Measurements from ENCODE around the gene TEKTIP1.
A peak's percentile ranks its signal among the peaks of the same experiment; 100 is the strongest.
"Not testable (repeated sequence)": the region's sequence is repeated elsewhere in the genome, so short reads cannot be mapped to it uniquely, and the experiment has no call there.

TEKTIP1 gene

GRCh38 chr19:3557461-3558248, 18.7 kb downstream of the TEKTIP1 start, which contains the start of gene MFSD12:
Gene MFSD12, minus strand, starts transcription at chr19:3557586. Its CDS starts 183 bp downstream, at chr19:3557403.
- peak; percentile 93 for DNase-seq (ENCODE audit: low spot score)

- no peak for DNase-seq (ENCODE audit: low spot score)
These were observed 24.9 kb downstream of the TEKTIP1 start for GRCh38 chr19:3563709-3564524.

- DNase-seq (ENCODE audit: low spot score), result no peak
These were observed 26.2 kb downstream of the TEKTIP1 start for GRCh38 chr19:3565139-3565538.

- not testable (repeated sequence) for DNase-seq (ENCODE audit: low spot score)
These were observed 31.1 kb downstream of the TEKTIP1 start for GRCh38 chr19:3570042-3570441.

GRCh38 chr19:3570606-3571011, 31.6 kb downstream of the TEKTIP1 start:
- DNase-seq (ENCODE audit: low spot score), result no peak

GRCh38 chr19:3572132-3572854, 33.3 kb downstream of the TEKTIP1 start:
- DNase-seq (ENCODE audit: low spot score), result peak; percentile 99

GRCh38 chr19:3572855-3573161, 33.8 kb downstream of the TEKTIP1 start, which contains the start of gene HMG20B:
Gene HMG20B, plus strand, starts transcription at chr19:3572944. Its CDS starts 366 bp downstream, at chr19:3573310.
- no peak for DNase-seq (ENCODE audit: low spot score)

GRCh38 chr19:3573162-3573857, 34.3 kb downstream of the TEKTIP1 start:
- no peak for DNase-seq (ENCODE audit: low spot score)

- peak; percentile 98 for DNase-seq (ENCODE audit: low spot score)
These were observed 35.1 kb downstream of the TEKTIP1 start for GRCh38 chr19:3573858-3574637.

- peak; percentile 75 for DNase-seq (ENCODE audit: low spot score)
These were observed 36.3 kb downstream of the TEKTIP1 start for GRCh38 chr19:3575260-3575741.

- no peak for DNase-seq (ENCODE audit: low spot score)
These were observed 37.1 kb downstream of the TEKTIP1 start for GRCh38 chr19:3575949-3576673.

GRCh38 chr19:3576696-3577443, 37.9 kb downstream of the TEKTIP1 start:
- no peak for DNase-seq (ENCODE audit: low spot score)

- DNase-seq (ENCODE audit: low spot score), result no peak
These were observed 38.9 kb downstream of the TEKTIP1 start for GRCh38 chr19:3577723-3578344.

- DNase-seq (ENCODE audit: low spot score), result no peak
These were observed 39.4 kb downstream of the TEKTIP1 start for GRCh38 chr19:3578390-3578789.

GRCh38 chr19:3580156-3580934, 41.4 kb downstream of the TEKTIP1 start:
- DNase-seq (ENCODE audit: low spot score), result no peak

GRCh38 chr19:3581792-3582191, 42.8 kb downstream of the TEKTIP1 start:
- not testable (repeated sequence) for DNase-seq (ENCODE audit: low spot score)

- not testable (repeated sequence) for DNase-seq (ENCODE audit: low spot score)
These were observed 45.2 kb downstream of the TEKTIP1 start for GRCh38 chr19:3584036-3584802.

Data from NAMALWA (cell line).